Activated CD4-positive, alpha-beta T cell treated with anti-CD3 and anti-CD28 coated beads for 1 hour (primary cell): ENCODE measurements around the gene DTD1.
A peak's percentile ranks its signal among the peaks of the same experiment; 100 is the strongest.

Experiments used
- DNase-seq: peaks from one replicate; pipeline ENCODE4 v3.0.0-alpha.2; 2020

The DTD1 gene

GRCh38 chr20:18621004-18621403 is 33.1 kb downstream of the DTD1 start:
- no peak for DNase-seq

- DNase-seq = no peak
Observed at GRCh38 chr20:18623156-18623910, 35.5 kb downstream of the DTD1 start.

- DNase-seq = no peak
Observed at GRCh38 chr20:18624948-18625347, 37.1 kb downstream of the DTD1 start.

GRCh38 chr20:18625907-18626655 is 38.2 kb downstream of the DTD1 start:
- no peak for DNase-seq

- no peak for DNase-seq
Observed at GRCh38 chr20:18628330-18628920, 40.6 kb downstream of the DTD1 start.

GRCh38 chr20:18632196-18632789 is 44.4 kb downstream of the DTD1 start:
- peak; percentile 13 for DNase-seq

GRCh38 chr20:18633411-18633810 is 45.6 kb downstream of the DTD1 start:
- DNase-seq = no peak

GRCh38 chr20:18634501-18634900 is 46.6 kb downstream of the DTD1 start:
- no peak for DNase-seq

GRCh38 chr20:18635380-18635779 is 47.5 kb downstream of the DTD1 start:
- DNase-seq = no peak

- DNase-seq = no peak
Observed at GRCh38 chr20:18637224-18637623, 49.4 kb downstream of the DTD1 start.

GRCh38 chr20:18638768-18639167 is 50.9 kb downstream of the DTD1 start:
- DNase-seq = no peak

GRCh38 chr20:18639501-18639979 is 51.7 kb downstream of the DTD1 start:
- DNase-seq = no peak

GRCh38 chr20:18645196-18645745 is 57.4 kb downstream of the DTD1 start:
- no peak for DNase-seq

GRCh38 chr20:18645851-18646250 is 58.0 kb downstream of the DTD1 start:
- no peak for DNase-seq

- no peak for DNase-seq
Observed at GRCh38 chr20:18647777-18648176, 59.9 kb downstream of the DTD1 start.

GRCh38 chr20:18650224-18650623 is 62.4 kb downstream of the DTD1 start:
- DNase-seq = no peak

GRCh38 chr20:18653736-18654447 is 66.0 kb downstream of the DTD1 start:
- DNase-seq = no peak

GRCh38 chr20:18654448-18654773 is 66.6 kb downstream of the DTD1 start:
- DNase-seq = no peak

GRCh38 chr20:18657575-18657974 is 69.7 kb downstream of the DTD1 start:
- no peak for DNase-seq

GRCh38 chr20:18662279-18663040 is 74.6 kb downstream of the DTD1 start:
- no peak for DNase-seq

- no peak for DNase-seq
Observed at GRCh38 chr20:18663932-18664331, 76.1 kb downstream of the DTD1 start.

- no peak for DNase-seq
Observed at GRCh38 chr20:18665135-18665534, 77.3 kb downstream of the DTD1 start.
